Endothelial cell (in vitro differentiated cells): Measurements from ENCODE around the gene OPHN1. TPM values are rescaled to one million over a fixed set of nuclear protein-coding genes. Genes with fewer than 3 reads are reported as not detected.
"Not testable (repeated sequence)": the region's sequence is repeated elsewhere in the genome, so short reads cannot be mapped to it uniquely, and the experiment has no call there.

ENCODE experiments used
- DNase-seq: peaks from one replicate; pipeline ENCODE4 v3.0.0; 2021; ENCODE audit warnings: low spot score
- H3K27ac Mint-ChIP-seq: one replicate; pipeline ENCODE4 v1.8.0; 2021; ENCODE audit warnings: mixed read lengths, inconsistent platforms; ENCODE audit not compliant: unreplicated experiment
- H3K27me3 Mint-ChIP-seq: one replicate; pipeline ENCODE4 v1.8.0; 2021; ENCODE audit warnings: mild to moderate bottlenecking, moderate library complexity, mixed read lengths, inconsistent platforms; ENCODE audit not compliant: unreplicated experiment
- H3K36me3 Mint-ChIP-seq: one replicate; pipeline ENCODE4 v1.8.0; 2021; ENCODE audit warnings: mild to moderate bottlenecking, low read depth, mixed read lengths, inconsistent platforms; ENCODE audit not compliant: unreplicated experiment
- H3K4me1 Mint-ChIP-seq: one replicate; pipeline ENCODE4 v1.8.0; 2021; ENCODE audit warnings: mild to moderate bottlenecking, mixed read lengths, inconsistent platforms; ENCODE audit not compliant: unreplicated experiment
- H3K4me3 Mint-ChIP-seq: one replicate; pipeline ENCODE4 v1.8.0; 2021; ENCODE audit warnings: mild to moderate bottlenecking, mixed read lengths, inconsistent platforms; ENCODE audit not compliant: unreplicated experiment
- H3K9me3 Mint-ChIP-seq: one replicate; pipeline ENCODE4 v1.8.0; 2021; ENCODE audit warnings: mixed read lengths, inconsistent platforms; ENCODE audit not compliant: unreplicated experiment
- total RNA-seq: library from RNA; stranded (reverse); fragmentation: NEBNext Ultra II Directional; extraction: Animal tissue kit (Norgen Biotek cat#: 25700); gene quantifications from one replicate; pipeline ENCODE4 v1.2.1, GENCODE V29; 2021; ENCODE audit not compliant: unreplicated experiment
- TF ChIP-seq, protein P1 (sequence below): fragments of 200-600 bp; sonication (generic); IDR thresholded peaks from one replicate; pipeline ENCODE4 v1.5.0; 2021; ENCODE audit warnings: antibody characterized with exemption; ENCODE audit not compliant: unreplicated experiment

OPHN1 gene
- total RNA-seq, 1 donor from 2014 or later = 13.2 TPM

DNA sequence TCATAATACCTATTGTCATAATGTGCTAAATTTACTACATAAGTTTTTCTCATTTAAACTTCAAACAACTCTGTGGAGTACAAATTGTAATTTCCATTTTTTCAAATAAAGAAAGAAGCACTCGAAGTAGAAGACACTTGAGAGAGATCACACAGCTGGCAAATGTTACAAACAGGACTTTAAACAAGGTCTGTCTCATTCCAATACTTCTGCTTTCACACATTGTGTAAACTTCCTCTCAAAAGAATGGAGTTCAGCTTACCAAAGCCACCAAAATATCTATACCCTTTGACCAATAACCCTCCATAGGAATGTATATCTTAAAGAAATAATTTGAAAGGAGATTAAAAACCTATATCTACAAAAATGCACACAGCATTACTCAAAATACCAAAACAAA lies 88.3 kb downstream of the OPHN1 start:
- TF ChIP-seq, protein P1, sequence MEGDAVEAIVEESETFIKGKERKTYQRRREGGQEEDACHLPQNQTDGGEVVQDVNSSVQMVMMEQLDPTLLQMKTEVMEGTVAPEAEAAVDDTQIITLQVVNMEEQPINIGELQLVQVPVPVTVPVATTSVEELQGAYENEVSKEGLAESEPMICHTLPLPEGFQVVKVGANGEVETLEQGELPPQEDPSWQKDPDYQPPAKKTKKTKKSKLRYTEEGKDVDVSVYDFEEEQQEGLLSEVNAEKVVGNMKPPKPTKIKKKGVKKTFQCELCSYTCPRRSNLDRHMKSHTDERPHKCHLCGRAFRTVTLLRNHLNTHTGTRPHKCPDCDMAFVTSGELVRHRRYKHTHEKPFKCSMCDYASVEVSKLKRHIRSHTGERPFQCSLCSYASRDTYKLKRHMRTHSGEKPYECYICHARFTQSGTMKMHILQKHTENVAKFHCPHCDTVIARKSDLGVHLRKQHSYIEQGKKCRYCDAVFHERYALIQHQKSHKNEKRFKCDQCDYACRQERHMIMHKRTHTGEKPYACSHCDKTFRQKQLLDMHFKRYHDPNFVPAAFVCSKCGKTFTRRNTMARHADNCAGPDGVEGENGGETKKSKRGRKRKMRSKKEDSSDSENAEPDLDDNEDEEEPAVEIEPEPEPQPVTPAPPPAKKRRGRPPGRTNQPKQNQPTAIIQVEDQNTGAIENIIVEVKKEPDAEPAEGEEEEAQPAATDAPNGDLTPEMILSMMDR = no peak
- Mint-ChIP-seq H3K27me3 (no peaks in the 10 kb centered on the region), H3K36me3 (no peaks in the 10 kb centered on the region), H3K4me1 (peaks cover 7% of the 10 kb centered on the region), H3K27ac (no peak overlapping the region), H3K4me3 (no peak overlapping the region), H3K9me3 (no peaks in the 10 kb centered on the region)
- no peak for DNase-seq

DNA sequence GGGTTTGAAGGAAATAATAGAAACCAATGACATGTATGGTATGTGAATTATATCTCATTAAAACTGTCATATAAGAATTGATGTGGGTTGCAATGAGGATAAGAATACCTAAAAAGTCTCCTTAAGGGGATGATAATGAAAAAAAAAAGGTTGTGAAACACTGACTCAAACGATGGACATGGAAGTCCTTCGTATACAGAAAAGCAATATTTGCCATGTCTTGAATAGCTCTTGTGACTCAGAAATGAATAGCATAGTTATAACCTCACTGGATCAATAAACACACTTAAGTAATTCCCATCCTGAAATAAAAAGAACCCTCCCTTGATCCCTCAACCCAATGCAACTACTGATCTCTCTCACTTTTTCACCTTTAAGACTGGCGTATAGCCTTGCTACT lies 89.7 kb downstream of the OPHN1 start:
- no peak for DNase-seq
- Mint-ChIP-seq H3K9me3 (no peaks in the 10 kb centered on the region), H3K4me1 (peaks cover 7% of the 10 kb centered on the region), H3K4me3 (no peak overlapping the region), H3K27ac (no peak overlapping the region), H3K36me3 (no peaks in the 10 kb centered on the region), H3K27me3 (no peaks in the 10 kb centered on the region)
- TF ChIP-seq, protein P1 = no peak

DNA sequence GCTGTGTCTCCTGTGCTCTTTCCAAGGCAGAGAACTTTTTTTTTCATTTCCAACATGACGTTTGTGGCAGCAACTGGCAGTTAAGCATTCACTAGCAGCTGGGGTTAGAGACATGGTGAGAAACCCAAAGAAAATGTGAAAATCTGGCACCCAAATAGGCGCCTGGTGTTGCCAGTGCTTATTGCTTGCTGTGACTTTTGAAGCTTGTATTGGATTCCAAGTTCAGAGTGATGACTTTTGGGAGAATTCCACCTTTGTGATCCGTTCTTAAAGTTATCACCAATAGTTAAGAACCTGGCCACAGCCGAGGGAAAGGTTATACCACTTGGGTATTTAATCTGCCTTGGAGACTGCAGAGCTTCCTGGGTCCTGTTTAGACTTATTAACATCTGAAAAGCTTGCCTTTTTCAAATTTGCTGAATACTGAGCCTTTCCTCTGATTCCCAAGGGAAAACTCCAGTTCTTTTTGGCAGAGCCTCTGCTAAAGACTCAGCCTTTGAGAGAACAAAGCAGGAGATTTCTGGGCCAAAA lies 101.0 kb downstream of the OPHN1 start:
- H3K36me3 Mint-ChIP-seq = no peaks in the 10 kb centered on the region
- no peak overlapping the region for H3K4me3 Mint-ChIP-seq
- TF ChIP-seq, protein P1 = no peak
- DNase-seq = no peak
- no peaks in the 10 kb centered on the region for H3K27me3 Mint-ChIP-seq
- H3K27ac Mint-ChIP-seq = no peak overlapping the region
- no peaks in the 10 kb centered on the region for H3K9me3 Mint-ChIP-seq
- H3K4me1 Mint-ChIP-seq = no peaks in the 10 kb centered on the region

DNA sequence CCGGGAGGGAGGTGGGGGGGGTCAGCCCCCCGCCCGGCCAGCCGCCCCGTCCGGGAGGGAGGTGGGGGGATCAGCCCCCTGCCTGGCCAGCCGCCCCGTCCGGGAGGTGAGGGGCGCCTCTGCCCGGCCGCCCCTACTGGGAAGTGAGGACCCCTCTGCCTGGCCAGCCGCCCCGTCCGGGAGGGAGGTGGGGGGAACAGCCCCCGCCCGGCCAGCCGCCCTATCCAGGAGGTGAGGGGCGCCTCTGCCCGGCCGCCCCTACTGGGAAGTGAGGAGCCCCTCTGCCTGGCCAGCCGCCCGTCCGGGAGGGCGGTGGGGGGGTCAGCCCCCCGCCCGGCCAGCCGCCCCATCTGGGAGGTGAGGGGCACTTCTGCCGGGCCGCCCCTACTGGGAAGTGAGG lies 106.5 kb downstream of the OPHN1 start:
- not testable (repeated sequence) for H3K27ac Mint-ChIP-seq, H3K4me3 Mint-ChIP-seq, H3K4me1 Mint-ChIP-seq, DNase-seq, H3K36me3 Mint-ChIP-seq, H3K9me3 Mint-ChIP-seq, H3K27me3 Mint-ChIP-seq

DNA sequence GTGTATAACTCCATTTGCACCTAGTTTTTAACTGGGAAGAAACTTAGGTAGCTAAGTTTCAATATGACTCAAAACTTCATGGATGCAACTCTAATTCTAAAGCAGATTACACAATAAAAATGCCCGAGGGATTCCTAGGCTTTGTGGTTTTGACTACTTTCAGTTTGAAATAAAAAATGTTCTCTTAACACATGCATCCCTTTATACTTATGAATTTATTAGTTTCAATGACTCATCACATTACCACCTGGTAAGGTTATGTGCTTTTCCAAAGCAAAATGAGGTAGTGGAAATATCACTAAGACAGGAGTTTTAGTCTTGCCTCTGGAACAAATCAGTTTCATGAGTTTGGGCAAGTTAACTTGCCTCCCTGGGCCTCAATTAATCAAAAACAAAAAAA lies 125.5 kb downstream of the OPHN1 start:
- DNase-seq = no peak
- no peaks in the 10 kb centered on the region for H3K36me3 Mint-ChIP-seq
- H3K27ac Mint-ChIP-seq = no peak overlapping the region
- TF ChIP-seq, protein P1 = no peak
- H3K4me1 Mint-ChIP-seq = peaks cover 4% of the 10 kb centered on the region
- no peak overlapping the region for H3K4me3 Mint-ChIP-seq
- no peaks in the 10 kb centered on the region for H3K27me3 Mint-ChIP-seq
- no peaks in the 10 kb centered on the region for H3K9me3 Mint-ChIP-seq

DNA sequence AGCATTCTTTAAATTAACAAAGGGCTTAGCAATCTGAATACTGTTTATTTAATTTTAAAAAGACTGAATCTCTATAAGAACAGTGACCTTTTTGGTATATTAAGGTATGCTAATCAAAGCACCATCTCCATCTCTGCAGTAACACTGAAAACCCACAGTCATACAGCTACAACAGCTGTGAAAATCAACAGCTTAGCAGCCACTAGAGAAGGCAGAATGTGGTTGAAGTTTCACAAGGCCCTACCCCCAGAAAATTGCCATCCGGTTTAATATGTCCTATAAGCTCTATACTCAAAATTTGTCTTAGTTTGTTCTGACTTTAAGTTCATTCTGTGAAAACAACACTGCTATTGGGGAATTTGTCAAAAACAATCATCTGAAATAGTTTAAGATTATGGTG lies 128.7 kb downstream of the OPHN1 start:
- Mint-ChIP-seq H3K4me1 (peaks cover 4% of the 10 kb centered on the region), H3K4me3 (no peak overlapping the region), H3K36me3 (no peaks in the 10 kb centered on the region), H3K9me3 (no peaks in the 10 kb centered on the region), H3K27ac (no peak overlapping the region), H3K27me3 (no peaks in the 10 kb centered on the region)
- TF ChIP-seq, protein P1 = no peak
- DNase-seq = no peak
